Measurements from ENCODE around the gene GPR17.

Gene GPR17

GRCh38 chr2:127658146-127658545 lies 12.2 kb downstream of the GPR17 start:
- TF ChIP-seq, protein P1, sequence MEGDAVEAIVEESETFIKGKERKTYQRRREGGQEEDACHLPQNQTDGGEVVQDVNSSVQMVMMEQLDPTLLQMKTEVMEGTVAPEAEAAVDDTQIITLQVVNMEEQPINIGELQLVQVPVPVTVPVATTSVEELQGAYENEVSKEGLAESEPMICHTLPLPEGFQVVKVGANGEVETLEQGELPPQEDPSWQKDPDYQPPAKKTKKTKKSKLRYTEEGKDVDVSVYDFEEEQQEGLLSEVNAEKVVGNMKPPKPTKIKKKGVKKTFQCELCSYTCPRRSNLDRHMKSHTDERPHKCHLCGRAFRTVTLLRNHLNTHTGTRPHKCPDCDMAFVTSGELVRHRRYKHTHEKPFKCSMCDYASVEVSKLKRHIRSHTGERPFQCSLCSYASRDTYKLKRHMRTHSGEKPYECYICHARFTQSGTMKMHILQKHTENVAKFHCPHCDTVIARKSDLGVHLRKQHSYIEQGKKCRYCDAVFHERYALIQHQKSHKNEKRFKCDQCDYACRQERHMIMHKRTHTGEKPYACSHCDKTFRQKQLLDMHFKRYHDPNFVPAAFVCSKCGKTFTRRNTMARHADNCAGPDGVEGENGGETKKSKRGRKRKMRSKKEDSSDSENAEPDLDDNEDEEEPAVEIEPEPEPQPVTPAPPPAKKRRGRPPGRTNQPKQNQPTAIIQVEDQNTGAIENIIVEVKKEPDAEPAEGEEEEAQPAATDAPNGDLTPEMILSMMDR (conservative IDR thresholded peaks at IDR 0.05; ENCODE audit: low read depth, low read length): no peak
- no peak overlapping the region for H3K4me3 ChIP-seq (ENCODE audit: low read depth, low read length)
- DNase-seq (ENCODE audit: low read depth): no peak

GRCh38 chr2:127658641-127659407 lies 12.9 kb downstream of the GPR17 start:
- no peak overlapping the region for H3K4me3 ChIP-seq (ENCODE audit: low read depth, low read length)
- no peak for DNase-seq (ENCODE audit: low read depth)
- TF ChIP-seq, protein P1 (conservative IDR thresholded peaks at IDR 0.05; ENCODE audit: low read depth, low read length): no peak

DNA sequence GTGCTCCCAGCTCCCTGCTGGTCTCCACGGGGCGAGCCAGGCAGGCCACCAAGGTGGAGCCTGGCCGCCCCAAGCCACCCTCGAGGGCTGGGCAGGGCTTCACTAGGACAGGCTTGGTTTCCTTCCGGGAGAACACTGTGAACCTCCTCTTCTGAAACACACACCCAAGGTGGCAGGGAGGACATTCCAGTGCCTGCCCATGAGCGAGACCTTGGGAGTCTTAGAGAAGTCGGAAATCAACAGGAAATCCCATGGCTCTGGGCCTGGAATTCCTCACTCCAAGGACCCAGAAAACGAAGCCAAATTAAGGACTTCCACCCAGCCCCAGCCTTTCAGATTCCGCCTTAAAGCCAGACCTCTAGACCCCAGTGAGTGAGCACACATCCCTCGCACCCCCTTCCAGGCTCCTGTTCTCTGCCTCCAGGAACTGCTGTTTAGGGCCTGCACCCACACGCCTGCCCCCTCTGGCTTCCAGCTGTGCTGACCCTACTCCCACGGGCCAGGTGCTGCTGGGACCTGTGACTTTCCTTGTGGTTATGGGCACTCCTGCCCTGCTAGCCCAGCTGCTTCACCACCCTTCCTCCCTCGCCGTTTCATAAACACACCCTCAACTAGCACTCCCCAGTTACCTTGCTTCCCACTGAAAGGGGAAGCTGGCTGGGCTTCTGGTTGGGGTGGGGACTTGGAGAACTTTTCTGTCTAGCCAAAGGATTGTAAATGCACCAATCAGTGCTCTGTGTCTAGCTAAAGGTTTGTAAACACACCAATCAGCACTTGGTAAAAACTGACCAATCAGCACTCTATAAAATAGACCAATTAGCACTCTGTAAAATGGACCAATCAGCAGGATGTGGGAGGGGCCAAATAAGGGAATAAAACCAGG lies 13.7 kb downstream of the GPR17 start:
- no peak for DNase-seq (ENCODE audit: low read depth)
- no peak overlapping the region for H3K4me3 ChIP-seq (ENCODE audit: low read depth, low read length)
- TF ChIP-seq, protein P1 (conservative IDR thresholded peaks at IDR 0.05; ENCODE audit: low read depth, low read length): no peak

DNA sequence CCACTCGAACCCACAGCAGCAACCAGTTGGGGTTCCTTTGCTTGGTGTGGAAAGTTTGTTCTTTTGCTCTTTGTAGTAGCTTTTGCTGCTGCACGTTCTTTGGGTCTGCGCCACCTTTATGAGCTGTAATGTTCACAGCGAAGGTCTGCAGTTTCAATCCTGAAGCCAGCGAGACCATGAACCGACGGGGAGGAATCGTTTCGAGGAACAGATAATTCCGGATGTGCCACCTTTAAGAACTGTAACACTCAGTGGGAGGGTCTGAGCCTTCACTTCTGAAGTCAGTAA lies 14.3 kb downstream of the GPR17 start:
- no peak overlapping the region for H3K4me3 ChIP-seq (ENCODE audit: low read depth, low read length)
- no peak for DNase-seq (ENCODE audit: low read depth)
- TF ChIP-seq, protein P1 (conservative IDR thresholded peaks at IDR 0.05; ENCODE audit: low read depth, low read length): no peak

- TF ChIP-seq, protein P1 (conservative IDR thresholded peaks at IDR 0.05; ENCODE audit: low read depth, low read length): no peak
- no peak overlapping the region for H3K4me3 ChIP-seq (ENCODE audit: low read depth, low read length)
- DNase-seq (ENCODE audit: low read depth): peak; percentile 49
Observed at GRCh38 chr2:127661072-127661649, 15.2 kb downstream of the GPR17 start.

- H3K4me3 ChIP-seq (ENCODE audit: low read depth, low read length): no peak overlapping the region
- no peak for DNase-seq (ENCODE audit: low read depth)
- TF ChIP-seq, protein P1 (conservative IDR thresholded peaks at IDR 0.05; ENCODE audit: low read depth, low read length): no peak
Observed at GRCh38 chr2:127661949-127662510, 16.1 kb downstream of the GPR17 start.
